Calu3 (cell line): ENCODE results near the gene SLC35G3. TPM values are rescaled to one million over a fixed set of nuclear protein-coding genes. Genes with fewer than 3 reads are reported as not detected.
"Not testable (repeated sequence)": the region's sequence is repeated elsewhere in the genome, so short reads cannot be mapped to it uniquely, and the experiment has no call there.

Experiments
- Bru-seq: library from RNA; stranded (reverse); fragments of 400-500 nt; gene quantifications from one replicate; lab custom pipeline; 2021; lab: Mats Ljungman, UMichigan
- BruChase-seq, 2 experiments: library from RNA; stranded (reverse); fragments of 400-500 nt; gene quantifications; one replicate each; lab custom pipeline; 2021; lab: Mats Ljungman, UMichigan
- BruUV-seq: library from RNA; stranded (reverse); fragments of 400-500 nt; replicated peaks from 2 replicates; lab custom pipeline; 2021; lab: Mats Ljungman, UMichigan
- CTCF ChIA-PET: fragments of 300-600 bp; sonication (Branson Sonifier 250); formaldehyde crosslinking; loops from one replicate; lab custom pipeline; 2022; ENCODE audit warnings: antibody characterized with exemption; lab: Charles Lee
- DNase-seq: peaks from one replicate; pipeline ENCODE4 v3.0.0; 2022
- H3K27ac Mint-ChIP-seq: one replicate; pipeline ENCODE4 v1.8.0; 2022; ENCODE audit warnings: mixed read lengths; ENCODE audit not compliant: unreplicated experiment
- H3K27me3 Mint-ChIP-seq: one replicate; pipeline ENCODE4 v1.8.0; 2022; ENCODE audit warnings: mixed read lengths; ENCODE audit not compliant: unreplicated experiment
- H3K36me3 Mint-ChIP-seq: one replicate; pipeline ENCODE4 v1.8.0; 2022; ENCODE audit warnings: mild to moderate bottlenecking, moderate library complexity, mixed read lengths; ENCODE audit not compliant: insufficient read depth, unreplicated experiment
- H3K4me1 Mint-ChIP-seq: one replicate; pipeline ENCODE4 v1.8.0; 2022; ENCODE audit warnings: mild to moderate bottlenecking, low read depth, mixed read lengths; ENCODE audit not compliant: unreplicated experiment
- H3K4me3 Mint-ChIP-seq: one replicate; pipeline ENCODE4 v1.8.0; 2022; ENCODE audit warnings: mild to moderate bottlenecking, low read depth, moderate library complexity, mixed read lengths; ENCODE audit not compliant: unreplicated experiment
- H3K9me3 Mint-ChIP-seq: one replicate; pipeline ENCODE4 v1.8.0; 2022; ENCODE audit warnings: low read depth, mixed read lengths; ENCODE audit not compliant: unreplicated experiment
- intact Hi-C: fragments of 100-400 bp; cut with micrococcal nuclease; formaldehyde crosslinking; loops from one replicate; pipeline ENCODE4 v1.10.0; 2022; ENCODE audit not compliant: unreplicated experiment
- long read RNA-seq: library from polyadenylated mRNA; stranded (forward); transcript quantifications from one replicate; pipeline ENCODE4 v2.0.0, GENCODE V29; 2022
- total RNA-seq: library from RNA; stranded (reverse); gene quantifications from 2 replicates; pipeline ENCODE4 v1.2.3, GENCODE V29; 2022
- TF ChIP-seq, protein P1 (sequence below): fragments of 200-600 bp; IDR thresholded peaks from one replicate; pipeline ENCODE4 v1.8.0; 2022; ENCODE audit warnings: antibody characterized with exemption; ENCODE audit not compliant: unreplicated experiment

Gene SLC35G3
- total RNA-seq, result not detected in 2 replicates
- not detected for Bru-seq, nascent RNA
- not detected for BruChase-seq, experiment 1, labeled RNA remaining after a 6-hour chase
- BruChase-seq, experiment 2, labeled RNA remaining after a 2-hour chase, result not detected
- long read RNA-seq, result 0 reads

DNA sequence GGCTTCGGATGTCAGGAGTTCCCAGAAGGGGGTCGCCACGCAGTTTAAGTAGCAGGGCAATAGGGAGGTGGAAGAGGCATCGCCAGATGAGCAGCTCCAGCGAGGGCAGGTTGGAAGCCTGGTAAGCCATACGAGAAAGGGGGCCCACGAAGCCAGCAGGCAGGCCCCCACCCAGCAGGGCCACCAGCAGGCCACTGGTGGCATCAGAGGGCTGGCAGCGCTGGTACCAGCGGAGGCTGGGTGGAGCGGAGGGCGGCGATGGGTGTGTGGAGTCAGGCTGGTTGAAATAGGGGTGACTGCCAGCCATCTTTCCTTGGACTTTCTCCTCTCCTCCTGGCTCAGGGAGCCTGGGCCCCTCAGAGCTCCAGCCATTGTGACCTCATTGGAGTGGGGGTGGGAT lies at the start of gene SLC35G3:
Gene SLC35G3, minus strand, starts transcription at position 393 of the 400 bp plus-strand sequence. Its CDS starts 86 bp downstream, at position 307.
- peaks cover 35% of the 10 kb centered on the region for H3K27me3 Mint-ChIP-seq
- H3K36me3 Mint-ChIP-seq, CTCF ChIA-PET, H3K4me1 Mint-ChIP-seq, H3K9me3 Mint-ChIP-seq, BruUV-seq, DNase-seq, H3K4me3 Mint-ChIP-seq, intact Hi-C loops, H3K27ac Mint-ChIP-seq: not testable (repeated sequence)

DNA sequence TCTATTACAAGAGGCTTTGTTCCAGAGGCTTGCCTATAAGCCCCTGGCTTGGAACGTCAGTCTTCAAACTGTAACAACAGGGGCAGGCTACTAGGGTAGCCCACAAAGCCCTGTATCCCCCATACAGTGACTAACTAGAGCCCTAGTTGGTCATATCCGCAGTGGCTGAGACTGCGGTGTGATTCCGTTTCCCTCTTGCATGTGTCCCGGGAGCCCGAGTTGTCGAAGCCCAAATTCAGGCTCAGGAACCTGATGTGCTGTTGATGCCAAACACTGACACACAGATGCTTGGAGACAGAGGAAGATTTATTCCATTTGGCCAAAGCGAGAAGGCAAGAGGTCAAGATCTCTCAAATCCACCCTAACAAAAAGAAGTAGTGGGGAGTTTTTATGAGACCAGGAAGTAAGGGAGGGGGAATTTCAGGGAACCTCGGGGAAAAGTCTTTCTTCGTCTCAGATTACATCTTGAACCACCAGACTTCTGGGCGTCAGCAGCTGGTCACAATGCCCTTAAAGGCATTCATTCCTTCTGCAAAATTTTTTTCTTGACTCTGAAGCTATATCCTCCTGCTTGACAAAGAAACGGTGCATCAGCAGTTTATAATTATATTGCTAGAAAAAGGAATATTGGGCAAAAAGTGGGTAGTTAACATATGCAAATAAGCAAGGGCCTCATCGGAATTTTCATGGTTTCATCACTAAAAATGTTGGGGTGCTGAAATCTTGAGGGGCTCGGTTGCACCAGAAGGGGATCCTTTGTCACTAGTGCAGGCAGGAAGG lies 49.6 kb upstream of the SLC35G3 start:
- peaks cover 69% of the 10 kb centered on the region for H3K36me3 Mint-ChIP-seq
- TSS peak; percentile 48 for BruUV-seq
- CTCF ChIA-PET, result interaction anchor here (0.7 to 2.5 kb wide), 3 partner anchors 13 to 55 kb away, joined by 3 to 9 read pairs (median 3); no protein-coding TSS in a partner anchor
- H3K27me3 Mint-ChIP-seq, result no peaks in the 10 kb centered on the region
- peak overlapping the region; percentile 91 for H3K4me3 Mint-ChIP-seq
- intact Hi-C loops, result loop anchor here (5.0 to 10.0 kb wide), 4 partner anchors 51 to 289 kb away; partner anchors contain the start of genes NLE1 and SLFN11
- TF ChIP-seq, protein P1, sequence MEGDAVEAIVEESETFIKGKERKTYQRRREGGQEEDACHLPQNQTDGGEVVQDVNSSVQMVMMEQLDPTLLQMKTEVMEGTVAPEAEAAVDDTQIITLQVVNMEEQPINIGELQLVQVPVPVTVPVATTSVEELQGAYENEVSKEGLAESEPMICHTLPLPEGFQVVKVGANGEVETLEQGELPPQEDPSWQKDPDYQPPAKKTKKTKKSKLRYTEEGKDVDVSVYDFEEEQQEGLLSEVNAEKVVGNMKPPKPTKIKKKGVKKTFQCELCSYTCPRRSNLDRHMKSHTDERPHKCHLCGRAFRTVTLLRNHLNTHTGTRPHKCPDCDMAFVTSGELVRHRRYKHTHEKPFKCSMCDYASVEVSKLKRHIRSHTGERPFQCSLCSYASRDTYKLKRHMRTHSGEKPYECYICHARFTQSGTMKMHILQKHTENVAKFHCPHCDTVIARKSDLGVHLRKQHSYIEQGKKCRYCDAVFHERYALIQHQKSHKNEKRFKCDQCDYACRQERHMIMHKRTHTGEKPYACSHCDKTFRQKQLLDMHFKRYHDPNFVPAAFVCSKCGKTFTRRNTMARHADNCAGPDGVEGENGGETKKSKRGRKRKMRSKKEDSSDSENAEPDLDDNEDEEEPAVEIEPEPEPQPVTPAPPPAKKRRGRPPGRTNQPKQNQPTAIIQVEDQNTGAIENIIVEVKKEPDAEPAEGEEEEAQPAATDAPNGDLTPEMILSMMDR, result no peak
- peaks cover 29% of the 10 kb centered on the region for H3K4me1 Mint-ChIP-seq
- H3K27ac Mint-ChIP-seq, result peak overlapping the region; percentile 99
- DNase-seq, result peak; percentile 39
- no peaks in the 10 kb centered on the region for H3K9me3 Mint-ChIP-seq

DNA sequence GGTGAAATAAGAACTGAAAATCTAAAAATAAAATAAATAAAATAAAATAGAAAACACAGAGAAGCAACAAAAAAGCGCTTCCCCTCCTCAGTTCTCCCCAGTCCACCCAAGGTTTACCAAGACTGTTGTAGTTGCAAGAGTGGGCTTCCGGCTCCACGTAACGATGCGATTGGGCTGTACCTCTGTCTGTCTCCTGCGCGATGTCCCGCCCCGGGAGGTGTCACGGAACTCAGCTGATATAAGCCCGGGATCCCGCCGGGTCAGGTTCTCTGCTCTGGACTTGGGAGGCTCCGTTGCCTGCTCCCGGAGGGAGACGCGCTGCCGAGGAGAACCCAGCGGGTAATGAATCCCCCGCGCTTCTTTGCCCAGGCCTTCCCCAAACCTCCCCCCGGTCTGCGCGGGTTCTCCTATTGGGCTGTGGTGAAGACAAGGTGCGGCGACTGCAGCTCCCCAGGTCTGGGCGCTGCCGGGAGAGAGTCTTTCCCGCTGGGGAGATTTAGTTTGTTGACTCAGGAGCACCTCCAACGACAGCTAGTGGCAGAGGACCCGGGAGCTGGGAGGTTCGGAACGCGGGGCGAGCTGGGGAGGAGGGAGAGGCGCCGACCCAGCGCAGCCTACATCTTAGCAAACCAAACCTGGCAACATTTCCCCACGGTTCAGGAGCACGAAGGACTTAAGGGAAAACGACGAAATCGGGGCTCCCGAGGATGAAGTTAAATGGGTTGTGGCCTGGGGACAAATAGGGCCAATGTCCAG lies 48.8 kb upstream of the SLC35G3 start, which contains the start of gene SLFN5:
Gene SLFN5, plus strand, starts transcription at position 268 of the 756 bp plus-strand sequence. CDS start 15,619 bp downstream, outside the sequence.
- no peaks in the 10 kb centered on the region for H3K9me3 Mint-ChIP-seq
- peak within 1 kb of the TSS; percentile 91 for H3K4me3 Mint-ChIP-seq
- no TSS peak for BruUV-seq
- H3K4me1 Mint-ChIP-seq, result peaks cover 21% of the 10 kb centered on the region
- peak; percentile 95 for DNase-seq
- no peaks in the 10 kb centered on the region for H3K27me3 Mint-ChIP-seq
- TF ChIP-seq, protein P1, result no peak
- CTCF ChIA-PET, result interaction anchor here (0.7 to 2.5 kb wide), 3 partner anchors 14 to 290 kb away, joined by 3 to 9 read pairs (median 3); no protein-coding TSS in a partner anchor
- intact Hi-C loops, result loop anchor here (5.0 to 10.0 kb wide), 4 partner anchors 52 to 289 kb away; partner anchors contain the start of genes NLE1 and SLFN11
- H3K27ac Mint-ChIP-seq, result peak within 1 kb of the TSS; percentile 99
- peaks cover 61% of the 10 kb centered on the region for H3K36me3 Mint-ChIP-seq

DNA sequence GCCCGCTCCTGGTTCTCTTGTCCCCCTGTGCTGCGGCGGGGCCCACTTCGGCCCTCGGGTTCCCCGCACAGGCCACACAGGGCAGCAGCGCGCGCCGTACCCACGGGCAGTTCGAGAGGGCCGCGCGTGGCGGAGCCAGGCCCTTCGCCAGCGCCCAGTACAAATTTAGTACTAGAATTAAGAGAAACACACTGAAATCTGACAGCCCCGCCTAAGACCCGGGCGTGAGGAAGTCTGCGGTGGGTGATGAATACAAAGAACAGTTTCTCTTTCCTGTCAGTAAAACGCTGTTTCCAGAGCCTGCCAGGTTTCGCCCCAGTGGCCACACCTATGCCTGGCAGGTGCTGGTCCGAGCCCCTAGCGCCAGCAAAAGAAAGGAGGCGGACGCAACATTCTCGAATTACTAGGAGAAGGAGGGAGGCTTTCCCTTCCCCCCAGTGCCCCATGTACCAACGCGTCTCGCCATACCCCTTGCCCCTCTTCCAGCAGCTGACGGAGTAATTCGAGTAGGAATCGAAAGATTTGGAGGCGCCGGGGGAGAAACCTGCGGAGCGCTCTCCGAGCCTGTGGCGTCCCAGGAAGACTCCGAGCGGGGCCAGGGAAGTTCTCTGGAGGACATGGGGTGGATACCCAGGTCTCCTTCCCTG lies 48.1 kb upstream of the SLC35G3 start:
- CTCF ChIA-PET, result interaction anchor here (0.8 to 2.5 kb wide), 3 partner anchors 15 to 291 kb away, joined by 3 to 9 read pairs (median 3); no protein-coding TSS in a partner anchor
- Mint-ChIP-seq H3K27me3 (no peaks in the 10 kb centered on the region), H3K36me3 (peaks cover 60% of the 10 kb centered on the region), H3K27ac (peak overlapping the region; percentile 99), H3K4me1 (peaks cover 14% of the 10 kb centered on the region), H3K4me3 (peak overlapping the region; percentile 91), H3K9me3 (peaks cover 2% of the 10 kb centered on the region)
- peak; percentile 89 for DNase-seq
- TF ChIP-seq, protein P1, result peak; percentile 24
- intact Hi-C loops, result loop anchor here (5.0 to 10.0 kb wide), 4 partner anchors 53 to 290 kb away; partner anchors contain the start of genes NLE1 and SLFN11
- TSS peak; percentile 61 for BruUV-seq
